Fibroblast of the conjunctiva (primary cell): ENCODE data around the gene SCNN1A.

ENCODE experiments used
- DNase-seq: peaks from one replicate; pipeline ENCODE4 v3.0.0-alpha.2; 2010; ENCODE audit warnings: low read depth

The SCNN1A gene

GRCh38 chr12:6375269-6376078 is at the start of gene SCNN1A:
Gene SCNN1A, minus strand, starts transcription at chr12:6375563. Its CDS starts 780 bp downstream, at chr12:6374783.
- no peak for DNase-seq

GRCh38 chr12:6424866-6425265 is 49.5 kb upstream of the SCNN1A start:
- no peak for DNase-seq

DNA sequence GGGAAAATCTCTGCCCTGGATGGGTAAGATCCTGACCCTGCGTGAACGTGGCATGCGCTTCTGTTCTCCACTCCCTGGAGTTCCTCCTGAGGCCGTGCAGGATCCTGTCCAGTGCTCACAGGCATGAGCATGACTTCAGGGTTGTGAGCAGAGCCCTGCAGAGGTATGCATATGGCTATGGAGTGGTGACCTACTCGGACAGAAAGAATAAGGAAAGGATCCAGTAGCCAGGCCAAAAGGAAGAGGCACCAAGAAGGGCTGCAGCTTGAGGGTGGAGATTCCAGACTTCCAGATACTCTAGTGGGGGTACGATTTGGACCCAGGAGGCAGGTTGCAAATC is 48.6 kb upstream of the SCNN1A start:
- DNase-seq = no peak

GRCh38 chr12:6423267-6424007 is 48.1 kb upstream of the SCNN1A start:
- peak; percentile 89 for DNase-seq

- DNase-seq = no peak
Observed at GRCh38 chr12:6420364-6420763, 45.0 kb upstream of the SCNN1A start.

DNA sequence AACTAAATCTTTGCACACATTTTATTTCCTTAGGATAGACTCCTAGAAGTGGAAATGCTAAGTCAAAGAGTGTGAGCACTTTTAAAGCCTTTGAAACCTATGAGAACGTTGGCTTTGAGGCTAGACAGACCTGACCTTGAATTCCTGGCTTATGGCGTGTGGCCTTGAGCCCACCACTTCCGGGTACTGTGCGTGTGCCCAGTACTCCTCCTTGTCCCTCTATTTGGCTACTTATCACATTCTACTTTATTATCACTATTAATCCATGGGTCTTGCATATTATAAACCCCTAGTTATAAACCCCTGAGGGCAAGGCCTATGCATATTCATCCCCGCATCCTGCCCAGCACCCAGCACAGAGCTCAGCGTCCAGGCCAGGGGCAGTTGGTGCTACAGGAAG is 43.4 kb upstream of the SCNN1A start:
- DNase-seq = no peak

DNA sequence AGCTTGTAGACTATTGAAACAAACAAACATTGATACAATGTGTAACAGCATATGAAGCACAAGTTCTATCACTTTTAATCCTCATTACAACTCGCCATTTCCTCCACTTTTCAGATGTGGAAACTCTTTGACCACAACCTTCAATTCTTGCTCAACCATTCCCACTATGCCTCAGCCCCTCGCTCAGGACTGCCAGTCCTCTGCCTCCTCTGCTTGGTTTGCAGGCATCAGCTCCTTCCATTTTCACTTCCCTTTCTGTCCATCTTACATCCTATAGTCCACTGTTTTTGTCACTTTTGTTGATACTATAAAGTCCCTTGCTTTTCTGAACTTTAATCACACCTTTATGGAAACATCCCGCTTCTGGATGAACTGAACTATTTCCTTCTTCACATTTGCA is 41.2 kb upstream of the SCNN1A start:
- no peak for DNase-seq

GRCh38 chr12:6407236-6407954 is 32.0 kb upstream of the SCNN1A start:
- no peak for DNase-seq

DNA sequence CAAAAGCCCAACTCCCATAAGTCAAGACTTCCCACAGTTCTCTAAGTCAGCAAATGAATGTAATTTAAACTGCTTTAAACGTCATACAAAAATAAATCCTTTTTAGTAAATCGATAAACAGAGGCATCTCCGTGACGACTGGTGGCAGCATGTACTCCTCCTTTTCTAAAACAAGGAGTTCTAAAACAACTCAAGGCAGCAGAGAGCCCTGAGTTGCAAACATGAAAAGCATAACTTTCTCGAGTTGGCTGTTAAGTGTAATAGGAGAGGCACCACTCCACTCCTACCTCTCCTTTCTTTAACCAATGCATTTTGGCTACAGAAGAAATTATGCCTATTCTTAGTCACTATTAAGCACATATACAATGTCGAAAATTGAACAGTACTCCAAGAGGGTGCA is 30.6 kb upstream of the SCNN1A start:
- DNase-seq = no peak

GRCh38 chr12:6404390-6404789 is 29.0 kb upstream of the SCNN1A start:
- DNase-seq = no peak

DNA sequence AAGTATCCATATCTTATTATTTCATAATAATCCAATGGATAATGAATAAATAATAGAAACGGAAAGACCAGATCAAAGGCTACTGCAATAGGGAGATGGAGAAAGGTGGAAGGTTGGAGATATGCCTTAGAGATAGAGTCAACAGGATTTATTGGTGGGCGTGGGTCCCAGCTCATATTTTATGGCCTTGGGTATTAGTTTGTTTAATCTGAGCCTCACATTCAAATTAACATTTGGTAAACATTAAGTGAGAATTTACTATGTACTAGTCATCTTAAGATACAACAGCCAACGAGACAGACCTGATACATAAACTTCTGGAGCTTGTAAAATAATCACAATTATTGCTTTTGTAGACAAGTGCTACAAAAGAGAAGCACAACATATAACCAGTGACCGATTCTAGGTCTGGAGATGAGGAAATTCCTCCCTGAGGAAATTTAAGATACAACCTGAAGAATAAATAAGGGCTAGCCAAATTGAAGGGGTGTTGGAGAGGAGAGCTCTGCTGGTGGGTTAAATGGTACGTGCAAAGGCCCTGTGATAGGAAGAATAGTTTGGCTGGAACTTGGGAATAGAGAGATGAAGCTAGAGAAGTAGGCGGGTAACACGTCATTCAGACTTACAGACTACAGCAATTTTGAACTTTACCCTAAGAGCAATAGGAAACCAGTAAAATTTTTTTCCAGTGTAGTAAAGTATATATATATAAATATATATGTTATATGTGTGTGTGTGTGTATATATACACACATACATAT is 24.7 kb upstream of the SCNN1A start:
- DNase-seq = no peak

DNA sequence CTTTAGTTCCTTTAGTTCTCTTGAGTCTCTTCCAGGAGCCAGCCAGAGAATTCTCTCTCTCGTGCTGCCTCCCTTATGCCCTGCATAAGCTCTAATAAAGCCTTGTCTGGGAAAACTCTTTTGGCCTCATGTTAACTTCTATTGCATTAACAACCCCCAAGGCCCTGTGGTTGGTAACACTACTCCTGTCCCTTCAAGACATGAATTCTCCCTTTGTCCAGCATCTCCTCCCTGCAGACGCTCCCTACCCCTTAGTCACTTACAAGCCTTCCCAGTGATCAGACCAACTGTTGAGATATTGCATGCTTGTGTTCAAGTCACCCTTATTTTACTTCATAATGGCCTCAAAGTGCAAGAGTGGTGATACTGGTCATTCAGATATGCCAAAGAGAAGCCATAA is 20.7 kb upstream of the SCNN1A start:
- DNase-seq = no peak

- no peak for DNase-seq
Observed at GRCh38 chr12:6394398-6394797, 19.0 kb upstream of the SCNN1A start.

GRCh38 chr12:6393109-6393508 is 17.7 kb upstream of the SCNN1A start:
- DNase-seq = no peak

GRCh38 chr12:6392504-6392903 is 17.1 kb upstream of the SCNN1A start:
- DNase-seq = no peak

DNA sequence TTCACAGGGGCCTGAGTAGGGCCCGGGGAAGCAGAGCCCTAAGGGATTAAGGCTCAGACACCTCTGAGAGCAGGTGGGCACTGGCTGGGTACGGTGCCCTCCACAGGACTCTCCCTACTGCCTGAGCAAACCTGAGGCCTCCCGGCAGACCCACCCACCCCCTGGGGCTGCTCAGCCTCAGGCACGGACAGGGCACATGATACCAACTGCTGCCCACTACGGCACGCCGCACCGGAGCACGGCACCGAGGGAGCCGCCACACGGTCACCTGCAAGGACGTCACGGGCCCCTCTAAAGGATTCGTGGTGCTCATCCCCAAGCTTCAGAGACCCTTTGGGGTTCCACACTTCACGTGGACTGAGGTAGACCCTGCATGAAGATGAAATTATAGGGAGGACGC is 15.7 kb upstream of the SCNN1A start:
- DNase-seq = no peak

DNA sequence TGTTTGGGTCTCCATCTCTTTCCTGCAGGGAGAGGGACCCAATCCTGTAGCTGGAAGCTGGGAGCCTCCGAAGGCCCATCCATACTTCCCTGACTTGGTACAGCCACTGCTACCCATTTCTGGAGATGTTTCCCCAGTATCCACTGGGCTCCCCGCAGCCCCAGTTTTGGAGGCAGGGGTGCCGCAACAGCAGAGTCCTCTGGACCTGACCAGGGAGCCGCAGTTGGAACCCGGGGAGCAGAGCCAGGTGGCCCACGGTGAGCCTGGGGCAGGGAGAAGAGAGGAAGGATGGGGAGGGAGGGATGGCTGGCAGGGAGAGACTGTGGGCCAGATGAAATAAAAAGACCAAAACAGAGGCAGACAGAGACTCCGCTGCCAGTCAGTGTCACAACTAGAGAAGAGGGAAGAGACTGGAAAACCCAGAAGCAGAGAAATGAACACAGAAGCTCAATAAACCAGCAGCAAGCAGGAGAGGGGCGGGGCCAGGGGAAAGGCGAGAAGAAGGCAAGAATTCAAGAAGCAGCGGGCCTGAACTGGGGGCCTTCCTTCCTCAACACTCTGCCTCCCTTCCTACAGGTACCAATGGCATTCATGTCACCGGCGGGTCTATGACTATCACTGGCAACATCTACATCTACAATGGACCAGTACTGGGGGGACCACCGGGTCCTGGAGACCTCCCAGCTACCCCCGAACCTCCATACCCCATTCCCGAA is 14.9 kb upstream of the SCNN1A start:
- no peak for DNase-seq

- DNase-seq = no peak
Observed at GRCh38 chr12:6387541-6387940, 12.2 kb upstream of the SCNN1A start.

GRCh38 chr12:6386491-6386890 is 11.1 kb upstream of the SCNN1A start:
- no peak for DNase-seq

DNA sequence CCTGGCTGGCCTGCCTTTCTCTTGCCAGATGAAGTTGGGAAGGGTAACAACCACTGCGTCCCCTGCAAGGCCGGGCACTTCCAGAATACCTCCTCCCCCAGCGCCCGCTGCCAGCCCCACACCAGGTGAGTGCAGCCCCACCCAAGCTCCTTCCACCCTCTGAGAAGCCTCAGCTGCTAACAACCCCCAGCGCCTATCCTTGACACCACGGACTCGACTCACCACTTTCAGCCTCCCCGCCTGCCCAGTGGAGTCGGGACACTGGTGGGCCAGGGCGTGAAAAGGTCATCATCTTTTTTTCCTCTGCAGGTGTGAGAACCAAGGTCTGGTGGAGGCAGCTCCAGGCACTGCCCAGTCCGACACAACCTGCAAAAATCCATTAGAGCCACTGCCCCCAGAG is 10.7 kb upstream of the SCNN1A start:
- DNase-seq = no peak
